ENCODE results near the gene CEP250.

The CEP250 gene

DNA sequence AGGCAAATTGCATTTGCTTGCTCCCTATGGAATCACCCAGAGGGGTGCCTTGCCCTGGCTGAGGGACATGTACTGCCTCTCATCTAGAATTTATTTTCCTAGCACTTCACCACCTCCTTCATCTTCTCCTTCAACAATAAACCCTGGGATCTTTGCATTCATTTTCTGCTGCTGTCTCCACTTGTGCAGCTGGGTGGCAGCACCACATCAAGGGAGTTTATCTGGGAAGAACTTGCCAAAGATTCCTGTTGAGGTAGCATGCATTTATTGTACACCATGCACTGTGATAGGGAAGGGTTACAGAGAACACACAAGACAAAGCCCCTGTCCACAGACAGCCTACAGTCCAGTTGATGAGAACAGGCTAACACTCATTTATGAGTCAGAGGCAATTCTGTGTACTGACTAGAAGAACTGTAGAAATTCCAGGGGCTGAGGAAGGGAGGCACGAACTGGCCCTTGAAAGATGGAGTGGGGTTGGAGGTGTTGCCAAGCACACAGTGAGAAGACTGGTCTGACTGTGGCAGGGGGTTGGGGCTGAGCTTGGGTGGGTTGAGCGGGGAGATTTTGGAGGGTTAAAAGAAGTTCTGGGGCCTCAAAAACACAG is 56.5 kb downstream of the CEP250 start:
- Histone ChIP-seq H3K27me3 (ENCODE audit: insufficient read depth, poor library complexity, severe bottlenecking) (no peaks in the 10 kb centered on the region), H3K4me3 (replicated peaks; ENCODE audit: insufficient read depth, low read length) (no peak overlapping the region), H3K27ac (replicated peaks) (no peak overlapping the region)
- no peak for DNase-seq (ENCODE audit: low read depth in 1 of 2, low spot score in 1 of 2)
- TF ChIP-seq, protein P1, sequence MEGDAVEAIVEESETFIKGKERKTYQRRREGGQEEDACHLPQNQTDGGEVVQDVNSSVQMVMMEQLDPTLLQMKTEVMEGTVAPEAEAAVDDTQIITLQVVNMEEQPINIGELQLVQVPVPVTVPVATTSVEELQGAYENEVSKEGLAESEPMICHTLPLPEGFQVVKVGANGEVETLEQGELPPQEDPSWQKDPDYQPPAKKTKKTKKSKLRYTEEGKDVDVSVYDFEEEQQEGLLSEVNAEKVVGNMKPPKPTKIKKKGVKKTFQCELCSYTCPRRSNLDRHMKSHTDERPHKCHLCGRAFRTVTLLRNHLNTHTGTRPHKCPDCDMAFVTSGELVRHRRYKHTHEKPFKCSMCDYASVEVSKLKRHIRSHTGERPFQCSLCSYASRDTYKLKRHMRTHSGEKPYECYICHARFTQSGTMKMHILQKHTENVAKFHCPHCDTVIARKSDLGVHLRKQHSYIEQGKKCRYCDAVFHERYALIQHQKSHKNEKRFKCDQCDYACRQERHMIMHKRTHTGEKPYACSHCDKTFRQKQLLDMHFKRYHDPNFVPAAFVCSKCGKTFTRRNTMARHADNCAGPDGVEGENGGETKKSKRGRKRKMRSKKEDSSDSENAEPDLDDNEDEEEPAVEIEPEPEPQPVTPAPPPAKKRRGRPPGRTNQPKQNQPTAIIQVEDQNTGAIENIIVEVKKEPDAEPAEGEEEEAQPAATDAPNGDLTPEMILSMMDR (IDR thresholded peaks at IDR 0.05; ENCODE audit: insufficient read depth, low read length): no peak
- TF ChIP-seq REST (IDR thresholded peaks at IDR 0.05; ENCODE audit: insufficient replicate concordance, low read depth) (no peak), GABPA (IDR thresholded peaks at IDR 0.05; ENCODE audit: low read depth) (no peak), SPI1 (IDR thresholded peaks at IDR 0.05; ENCODE audit: borderline replicate concordance, low read depth) (no peak), POLR2AphosphoS5 (IDR thresholded peaks at IDR 0.05; ENCODE audit: low read depth) (no peak)

DNA sequence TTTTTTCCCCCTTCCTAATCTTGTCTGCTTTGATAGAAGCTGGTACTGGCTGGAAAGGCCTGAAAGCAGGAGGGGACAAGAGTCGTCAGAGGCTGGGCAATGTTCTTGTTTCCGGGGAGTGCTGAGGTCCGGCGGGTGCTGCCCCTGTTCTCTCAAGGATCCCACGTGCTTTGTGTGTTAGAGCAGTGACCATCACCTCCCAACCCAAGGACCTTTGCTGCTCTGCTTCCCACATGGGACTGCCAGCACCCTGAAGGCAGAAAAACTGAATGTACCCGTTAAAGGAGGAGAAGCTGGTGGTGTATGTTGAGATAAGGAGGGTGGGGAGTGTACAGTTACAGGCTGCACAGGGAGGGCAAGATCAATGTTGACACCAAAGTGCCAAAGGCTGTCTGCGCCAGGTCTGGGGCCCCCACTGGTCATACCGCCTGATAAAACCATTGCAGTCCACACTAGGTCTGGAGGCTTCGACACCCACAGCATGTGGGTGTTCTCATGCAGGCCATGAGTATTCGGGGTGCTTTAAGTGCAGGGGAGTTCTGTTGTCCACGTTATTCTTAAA is 59.1 kb downstream of the CEP250 start:
- H3K4me3 ChIP-seq (replicated peaks; ENCODE audit: insufficient read depth, low read length): no peak overlapping the region
- no peak overlapping the region for H3K27ac ChIP-seq (replicated peaks)
- H3K27me3 ChIP-seq (ENCODE audit: insufficient read depth, poor library complexity, severe bottlenecking): no peaks in the 10 kb centered on the region
- TF ChIP-seq REST (IDR thresholded peaks at IDR 0.05; ENCODE audit: insufficient replicate concordance, low read depth): no peak
- TF ChIP-seq, protein P1 (IDR thresholded peaks at IDR 0.05; ENCODE audit: insufficient read depth, low read length): no peak
- TF ChIP-seq POLR2AphosphoS5 (IDR thresholded peaks at IDR 0.05; ENCODE audit: low read depth): no peak
- no peak for DNase-seq (ENCODE audit: low read depth in 1 of 2, low spot score in 1 of 2)

DNA sequence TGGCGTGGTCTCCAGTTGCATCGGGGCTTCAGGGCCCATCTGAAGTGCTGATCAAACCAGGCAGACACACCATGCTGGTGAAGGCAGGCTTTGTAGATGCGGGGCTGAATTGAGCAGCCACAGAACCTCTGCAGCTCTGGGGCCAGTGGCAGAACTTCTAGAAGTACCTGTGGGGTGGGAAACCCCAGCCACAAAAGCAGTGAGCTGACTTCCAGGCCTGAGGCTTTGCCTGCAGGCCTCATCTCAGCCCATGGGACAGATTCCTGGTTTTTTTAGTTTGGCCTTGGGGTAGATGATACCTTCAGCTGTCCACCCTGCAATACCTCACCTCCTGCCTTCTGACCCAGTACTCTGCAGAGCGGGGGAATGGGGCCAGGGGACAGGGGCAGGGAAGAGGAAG is 59.9 kb downstream of the CEP250 start:
- DNase-seq (ENCODE audit: low read depth in 1 of 2, low spot score in 1 of 2): no peak
- Histone ChIP-seq H3K4me3 (replicated peaks; ENCODE audit: insufficient read depth, low read length) (no peak overlapping the region), H3K27me3 (ENCODE audit: insufficient read depth, poor library complexity, severe bottlenecking) (no peaks in the 10 kb centered on the region), H3K27ac (replicated peaks) (no peak overlapping the region)
- TF ChIP-seq REST (IDR thresholded peaks at IDR 0.05; ENCODE audit: insufficient replicate concordance, low read depth) (no peak), POLR2AphosphoS5 (IDR thresholded peaks at IDR 0.05; ENCODE audit: low read depth) (no peak), SPI1 (IDR thresholded peaks at IDR 0.05; ENCODE audit: borderline replicate concordance, low read depth) (no peak), GABPA (IDR thresholded peaks at IDR 0.05; ENCODE audit: low read depth) (no peak)
- TF ChIP-seq, protein P1 (IDR thresholded peaks at IDR 0.05; ENCODE audit: insufficient read depth, low read length): no peak

All from HL-60 (cell line).